T-helper 1 cell treated with Interleukin-12 subunit alpha and Interleukin-12 subunit beta and Interleukin-4 antibody, amounts not matched to agents 30 μg/mL and 1 μg/mL, for 36 hours (primary cell): ENCODE data around the gene CENPP.

ENCODE experiments used
- H3K27ac Mint-ChIP-seq: one replicate; pipeline ENCODE4 v1.8.0; 2021; ENCODE audit warnings: mild to moderate bottlenecking, mixed read lengths
- H3K27me3 Mint-ChIP-seq: one replicate; pipeline ENCODE4 v1.8.0; 2021; ENCODE audit warnings: low read depth, mixed read lengths
- H3K36me3 Mint-ChIP-seq: one replicate; pipeline ENCODE4 v1.8.0; 2021; ENCODE audit warnings: low read depth, mixed read lengths
- H3K4me1 Mint-ChIP-seq: one replicate; pipeline ENCODE4 v1.8.0; 2021; ENCODE audit warnings: low read depth, mixed read lengths
- H3K4me3 Mint-ChIP-seq: one replicate; pipeline ENCODE4 v1.8.0; 2021; ENCODE audit warnings: mild to moderate bottlenecking, moderate library complexity, mixed read lengths
- H3K9me3 Mint-ChIP-seq: one replicate; pipeline ENCODE4 v1.8.0; 2021; ENCODE audit warnings: mixed read lengths

CENPP gene

GRCh38 chr9:92650296-92650695, 324.5 kb downstream of the CENPP start:
- Mint-ChIP-seq H3K4me3 (no peak overlapping the region), H3K27me3 (no peaks in the 10 kb centered on the region), H3K9me3 (no peaks in the 10 kb centered on the region), H3K4me1 (peaks cover 3% of the 10 kb centered on the region), H3K36me3 (peaks cover 39% of the 10 kb centered on the region), H3K27ac (no peak overlapping the region)

DNA sequence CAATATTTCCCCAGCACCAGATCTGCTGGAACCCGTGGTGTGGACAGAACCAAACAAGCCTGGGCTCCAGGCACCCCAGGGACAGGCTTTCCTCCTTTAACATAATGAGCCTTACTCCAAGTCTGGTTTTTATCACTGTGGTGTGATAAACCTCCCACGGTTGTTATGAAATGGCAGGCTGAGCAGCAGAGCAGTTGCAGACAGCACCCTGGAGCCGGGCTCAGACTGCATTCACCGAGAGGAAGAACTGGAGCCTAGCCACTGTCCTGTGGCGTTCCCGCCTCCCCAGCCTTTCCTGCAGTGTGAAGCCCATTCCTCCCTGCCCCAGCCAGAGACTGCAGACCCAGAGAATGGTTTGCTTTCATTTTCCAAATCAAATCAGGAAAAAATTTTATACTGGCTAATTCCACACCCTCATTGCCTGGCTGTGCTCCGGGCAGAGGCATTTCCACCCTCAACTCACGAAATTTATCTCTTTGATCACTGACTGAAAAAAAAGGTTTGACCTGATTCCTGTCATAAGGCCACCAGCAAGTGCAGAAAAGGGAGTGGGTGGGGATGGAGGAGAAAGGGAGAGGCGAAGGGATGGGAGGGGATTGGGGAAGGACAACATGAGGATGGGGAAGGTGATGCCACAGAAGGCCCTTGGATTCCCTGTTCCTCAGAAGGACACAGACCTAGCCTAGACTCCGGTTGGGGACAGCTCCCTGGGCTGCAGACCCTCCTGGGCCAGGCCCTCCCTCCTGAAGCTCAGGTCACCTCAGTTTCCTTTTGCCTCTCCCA, 325.3 kb downstream of the CENPP start:
- no peak overlapping the region for H3K27ac Mint-ChIP-seq
- peaks cover 34% of the 10 kb centered on the region for H3K36me3 Mint-ChIP-seq
- no peaks in the 10 kb centered on the region for H3K9me3 Mint-ChIP-seq
- no peaks in the 10 kb centered on the region for H3K27me3 Mint-ChIP-seq
- peaks cover 4% of the 10 kb centered on the region for H3K4me1 Mint-ChIP-seq
- no peak overlapping the region for H3K4me3 Mint-ChIP-seq

- H3K27me3 Mint-ChIP-seq, result no peaks in the 10 kb centered on the region
- peaks cover 23% of the 10 kb centered on the region for H3K36me3 Mint-ChIP-seq
- H3K4me3 Mint-ChIP-seq, result no peak overlapping the region
- H3K27ac Mint-ChIP-seq, result no peak overlapping the region
- no peaks in the 10 kb centered on the region for H3K9me3 Mint-ChIP-seq
- peaks cover 4% of the 10 kb centered on the region for H3K4me1 Mint-ChIP-seq
Observed at GRCh38 chr9:92652461-92652860, 326.7 kb downstream of the CENPP start.

DNA sequence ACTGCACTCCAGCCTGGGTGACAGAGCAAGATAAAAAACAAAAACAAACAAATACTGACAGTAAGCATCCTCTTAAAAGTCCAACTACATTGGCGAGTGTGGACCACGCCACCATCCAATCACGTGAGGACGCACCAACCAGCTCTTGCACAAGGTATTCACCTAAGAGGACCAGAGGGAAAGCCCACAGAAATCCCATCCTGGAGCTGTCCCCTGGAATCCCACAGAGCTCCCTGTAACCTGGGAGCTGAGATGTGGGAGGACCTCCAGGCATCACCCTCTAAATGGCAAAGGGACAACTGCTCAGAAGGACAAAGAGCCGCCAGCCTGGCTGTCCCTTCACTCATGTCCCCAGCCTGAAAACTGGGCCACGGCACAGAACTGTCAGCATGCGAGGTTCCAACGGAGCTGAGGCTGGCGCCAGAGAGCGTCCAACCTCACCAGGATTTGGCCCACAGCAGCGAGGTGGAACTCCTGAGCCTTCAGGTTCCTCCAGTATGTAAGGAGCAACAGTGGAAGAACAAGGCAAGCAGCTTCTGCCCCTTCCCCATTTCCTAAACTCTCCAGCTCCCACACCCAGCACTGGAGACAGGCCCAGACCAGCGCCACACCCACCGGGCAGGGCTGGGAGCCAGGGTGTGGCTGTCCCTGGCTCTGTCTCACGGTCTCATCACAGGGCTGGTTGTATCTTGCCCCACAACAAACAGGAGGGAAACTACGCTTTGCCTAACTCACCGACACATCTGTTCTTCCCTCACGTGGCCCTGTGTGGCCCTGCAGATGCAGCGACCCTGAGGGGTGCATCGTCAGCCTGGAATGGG, 328.9 kb downstream of the CENPP start:
- H3K27ac Mint-ChIP-seq, result no peak overlapping the region
- H3K4me3 Mint-ChIP-seq, result no peak overlapping the region
- peaks cover 9% of the 10 kb centered on the region for H3K36me3 Mint-ChIP-seq
- H3K4me1 Mint-ChIP-seq, result peaks cover 4% of the 10 kb centered on the region
- no peaks in the 10 kb centered on the region for H3K9me3 Mint-ChIP-seq
- H3K27me3 Mint-ChIP-seq, result no peaks in the 10 kb centered on the region

- peaks cover 7% of the 10 kb centered on the region for H3K36me3 Mint-ChIP-seq
- H3K27me3 Mint-ChIP-seq, result no peaks in the 10 kb centered on the region
- no peak overlapping the region for H3K4me3 Mint-ChIP-seq
- H3K9me3 Mint-ChIP-seq, result no peaks in the 10 kb centered on the region
- peaks cover 4% of the 10 kb centered on the region for H3K4me1 Mint-ChIP-seq
- no peak overlapping the region for H3K27ac Mint-ChIP-seq
Observed at GRCh38 chr9:92655366-92655765, 329.6 kb downstream of the CENPP start.

DNA sequence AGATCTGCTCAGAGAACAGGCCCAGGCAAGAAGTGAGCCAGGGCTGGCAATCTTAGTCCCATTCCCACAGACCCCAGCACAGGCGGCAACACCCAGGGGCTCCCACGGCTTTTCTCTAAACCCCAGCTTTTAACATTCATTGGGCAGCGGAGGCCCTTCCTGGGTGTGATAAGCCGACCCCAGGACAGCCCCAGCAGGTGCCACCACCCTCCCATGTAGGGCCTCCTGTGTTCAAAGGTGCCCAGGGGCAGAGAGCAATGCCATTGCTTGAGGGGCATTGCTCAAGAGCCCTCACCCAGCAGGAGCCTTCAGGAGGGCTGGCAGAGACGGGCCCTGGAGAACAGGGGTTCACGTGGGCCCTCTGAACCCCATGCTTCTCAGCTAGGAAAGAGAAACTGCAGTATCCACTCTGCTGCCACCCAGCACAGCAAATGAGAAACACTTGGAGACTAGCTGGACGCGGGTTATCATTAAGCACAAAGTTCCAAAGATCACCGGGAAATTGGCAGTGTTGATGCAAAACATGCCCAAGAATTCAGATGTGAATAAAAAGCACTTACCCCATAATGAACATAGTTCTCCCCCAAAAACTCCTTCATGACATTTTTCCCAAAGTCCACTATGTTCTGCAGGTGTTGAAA, 330.3 kb downstream of the CENPP start:
- peaks cover 2% of the 10 kb centered on the region for H3K4me1 Mint-ChIP-seq
- H3K27me3 Mint-ChIP-seq, result no peaks in the 10 kb centered on the region
- peaks cover 2% of the 10 kb centered on the region for H3K36me3 Mint-ChIP-seq
- H3K27ac Mint-ChIP-seq, result no peak overlapping the region
- H3K9me3 Mint-ChIP-seq, result no peaks in the 10 kb centered on the region
- no peak overlapping the region for H3K4me3 Mint-ChIP-seq

DNA sequence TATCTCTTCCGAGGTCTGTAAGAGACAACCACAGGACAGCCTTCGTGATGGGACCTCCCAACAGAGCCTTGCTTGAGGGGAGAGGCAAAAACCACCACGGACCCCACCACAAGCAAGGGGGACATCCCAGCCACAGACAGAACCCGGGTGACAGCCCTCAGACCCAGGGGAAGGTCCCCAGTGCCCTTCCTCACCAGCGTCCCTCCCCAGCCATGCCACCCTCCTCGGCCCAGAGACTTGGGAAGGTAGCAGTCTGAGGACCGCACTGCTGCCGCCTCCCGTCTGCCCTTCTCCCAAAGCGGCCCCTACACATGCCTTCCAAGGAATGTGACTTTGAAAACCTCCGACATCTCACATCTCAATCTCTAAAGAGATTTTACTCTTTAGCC, 330.8 kb downstream of the CENPP start:
- H3K9me3 Mint-ChIP-seq, result no peaks in the 10 kb centered on the region
- H3K36me3 Mint-ChIP-seq, result peaks cover 2% of the 10 kb centered on the region
- H3K4me3 Mint-ChIP-seq, result no peak overlapping the region
- H3K27ac Mint-ChIP-seq, result no peak overlapping the region
- peaks cover 4% of the 10 kb centered on the region for H3K4me1 Mint-ChIP-seq
- no peaks in the 10 kb centered on the region for H3K27me3 Mint-ChIP-seq

GRCh38 chr9:92657296-92658094, 331.7 kb downstream of the CENPP start:
- Mint-ChIP-seq H3K9me3 (no peaks in the 10 kb centered on the region), H3K4me1 (peaks cover 7% of the 10 kb centered on the region), H3K4me3 (no peak overlapping the region), H3K36me3 (peaks cover 2% of the 10 kb centered on the region), H3K27ac (no peak overlapping the region), H3K27me3 (no peaks in the 10 kb centered on the region)

GRCh38 chr9:92658176-92658575, 332.4 kb downstream of the CENPP start:
- Mint-ChIP-seq H3K9me3 (no peaks in the 10 kb centered on the region), H3K4me3 (no peak overlapping the region), H3K36me3 (peaks cover 4% of the 10 kb centered on the region), H3K27me3 (no peaks in the 10 kb centered on the region), H3K27ac (no peak overlapping the region), H3K4me1 (peaks cover 7% of the 10 kb centered on the region)

- peaks cover 9% of the 10 kb centered on the region for H3K4me1 Mint-ChIP-seq
- no peaks in the 10 kb centered on the region for H3K9me3 Mint-ChIP-seq
- H3K27ac Mint-ChIP-seq, result no peak overlapping the region
- no peaks in the 10 kb centered on the region for H3K27me3 Mint-ChIP-seq
- peaks cover 5% of the 10 kb centered on the region for H3K36me3 Mint-ChIP-seq
- H3K4me3 Mint-ChIP-seq, result no peak overlapping the region
Observed at GRCh38 chr9:92658611-92659010, 332.9 kb downstream of the CENPP start.

- peaks cover 11% of the 10 kb centered on the region for H3K4me1 Mint-ChIP-seq
- H3K27ac Mint-ChIP-seq, result no peak overlapping the region
- peaks cover 5% of the 10 kb centered on the region for H3K36me3 Mint-ChIP-seq
- no peaks in the 10 kb centered on the region for H3K27me3 Mint-ChIP-seq
- H3K4me3 Mint-ChIP-seq, result no peak overlapping the region
- no peaks in the 10 kb centered on the region for H3K9me3 Mint-ChIP-seq
Observed at GRCh38 chr9:92659601-92660000, 333.8 kb downstream of the CENPP start.

DNA sequence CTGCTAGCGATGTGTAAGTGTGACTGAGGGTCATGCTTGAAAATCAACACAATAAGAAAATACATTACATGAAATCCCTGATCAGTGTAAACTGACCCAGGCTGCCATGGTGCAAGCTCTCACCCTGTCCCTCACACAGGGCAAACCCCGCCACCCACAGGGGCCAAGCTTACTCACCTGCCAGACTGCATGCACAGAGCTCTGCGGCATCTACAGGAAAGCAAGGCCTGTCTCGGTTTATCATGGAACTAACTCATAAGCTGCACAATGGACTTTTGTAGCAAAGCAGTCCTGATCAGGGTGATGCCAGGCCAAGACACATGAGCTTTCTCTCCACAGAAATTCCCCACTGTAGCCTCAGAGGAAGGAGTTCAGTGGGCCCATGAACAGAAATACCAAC, 334.5 kb downstream of the CENPP start:
- H3K4me1 Mint-ChIP-seq, result peaks cover 17% of the 10 kb centered on the region
- H3K27me3 Mint-ChIP-seq, result no peaks in the 10 kb centered on the region
- no peaks in the 10 kb centered on the region for H3K9me3 Mint-ChIP-seq
- no peak overlapping the region for H3K4me3 Mint-ChIP-seq
- peaks cover 8% of the 10 kb centered on the region for H3K36me3 Mint-ChIP-seq
- H3K27ac Mint-ChIP-seq, result no peak overlapping the region

- no peak overlapping the region for H3K4me3 Mint-ChIP-seq
- peaks cover 10% of the 10 kb centered on the region for H3K36me3 Mint-ChIP-seq
- peaks cover 20% of the 10 kb centered on the region for H3K4me1 Mint-ChIP-seq
- no peaks in the 10 kb centered on the region for H3K27me3 Mint-ChIP-seq
- no peaks in the 10 kb centered on the region for H3K9me3 Mint-ChIP-seq
- H3K27ac Mint-ChIP-seq, result no peak overlapping the region
Observed at GRCh38 chr9:92661127-92661526, 335.4 kb downstream of the CENPP start.

GRCh38 chr9:92661743-92662142, 336.0 kb downstream of the CENPP start:
- H3K4me3 Mint-ChIP-seq, result no peak overlapping the region
- H3K27ac Mint-ChIP-seq, result peak overlapping the region; percentile 50
- H3K36me3 Mint-ChIP-seq, result peaks cover 11% of the 10 kb centered on the region
- H3K4me1 Mint-ChIP-seq, result peaks cover 23% of the 10 kb centered on the region
- H3K27me3 Mint-ChIP-seq, result no peaks in the 10 kb centered on the region
- H3K9me3 Mint-ChIP-seq, result no peaks in the 10 kb centered on the region
